CD4-positive, alpha-beta T cell (primary cell): ENCODE results near the gene BCS1L. TPM values are rescaled to one million over a fixed set of nuclear protein-coding genes. Genes with fewer than 3 reads are reported as not detected.

Experiments
- ATAC-seq: fragments of 200-7000 bp; cut with Tn5 transposase; one replicate; pipeline ENCODE4 v1.10.0; 2022; ENCODE audit warnings: mild to moderate bottlenecking; ENCODE audit not compliant: poor library complexity
- CTCF ChIA-PET: fragments of 350-600 bp; sonication (Branson Sonifier 250); formaldehyde crosslinking; loops from one replicate; lab custom pipeline; 2021; ENCODE audit warnings: antibody characterized with exemption, inconsistent platforms; lab: Charles Lee
- POLR2A ChIA-PET: fragments of 350-600 bp; sonication (Branson Sonifier 250); formaldehyde crosslinking; loops from one replicate; lab custom pipeline; 2021; ENCODE audit warnings: antibody characterized with exemption, inconsistent platforms; lab: Charles Lee
- DNase-seq, 14 experiments: peaks; one replicate each; pipeline ENCODE4 v3.0.0-alpha.2; 2013 to 2020; ENCODE audit warnings: mixed read lengths in 2 of 14
- H3K27ac ChIP-seq, 2 donors: one replicate each; pipeline versions ENCODE4 v1.5.1 to v1.7.0; 2013; ENCODE audit warnings: low read length in 2 of 2, low read depth in 1 of 2, mild to moderate bottlenecking in 1 of 2
- H3K27me3 ChIP-seq, 2 experiments: 1 replicate in 1 of 2; 2 replicates in 1 of 2; pipeline versions ENCODE4 v1.6.1 to v1.7.0; 2013; ENCODE audit warnings: low read length in 2 of 2, control low read depth in 1 of 2, mild to moderate bottlenecking in 1 of 2, moderate library complexity in 1 of 2; ENCODE audit not compliant: insufficient read depth in 2 of 2, control insufficient read depth in 1 of 2
- H3K36me3 ChIP-seq: one replicate; pipeline ENCODE4 v1.6.1; 2013; ENCODE audit warnings: low read length, control low read depth; ENCODE audit not compliant: insufficient read depth
- H3K4me1 ChIP-seq: one replicate; pipeline ENCODE4 v1.6.1; 2013; ENCODE audit warnings: low read length, control low read depth; ENCODE audit not compliant: insufficient read depth
- H3K4me3 ChIP-seq: one replicate; pipeline ENCODE4 v1.5.1; 2013; ENCODE audit warnings: mild to moderate bottlenecking, low read length, moderate library complexity
- H3K9me3 ChIP-seq, 2 experiments: 1 replicate in 1 of 2; 2 replicates in 1 of 2; pipeline versions ENCODE4 v1.6.1 to v1.7.0; 2013; ENCODE audit warnings: low read length in 2 of 2, mild to moderate bottlenecking in 2 of 2, control low read depth in 1 of 2, moderate library complexity in 1 of 2; ENCODE audit not compliant: control insufficient read depth in 1 of 2, insufficient read depth in 1 of 2
- H3K27ac Mint-ChIP-seq: one replicate; pipeline ENCODE4 v1.8.0; 2020; ENCODE audit warnings: mixed read lengths
- H3K27me3 Mint-ChIP-seq: one replicate; pipeline ENCODE4 v1.8.0; 2021; ENCODE audit warnings: mixed read lengths
- H3K36me3 Mint-ChIP-seq: one replicate; pipeline ENCODE4 v1.8.0; 2021; ENCODE audit warnings: low read depth, mixed read lengths
- H3K4me1 Mint-ChIP-seq: one replicate; pipeline ENCODE4 v1.8.0; 2021; ENCODE audit warnings: low read depth, mixed read lengths
- H3K4me3 Mint-ChIP-seq: one replicate; pipeline ENCODE4 v1.8.0; 2020; ENCODE audit warnings: mild to moderate bottlenecking, mixed read lengths
- H3K9me3 Mint-ChIP-seq: one replicate; pipeline ENCODE4 v1.8.0; 2020; ENCODE audit warnings: mixed read lengths
- CTCF ChIP-seq: fragments of 200-600 bp; IDR thresholded peaks from one replicate; pipeline ENCODE4 v1.8.0; 2022; ENCODE audit warnings: antibody characterized with exemption, mild to moderate bottlenecking
- intact Hi-C, 2 experiments: fragments of 100-400 bp; cut with DNase I in 1 of 2; cut with micrococcal nuclease in 1 of 2; formaldehyde crosslinking; loops; one replicate each; pipeline versions ENCODE4 v1.15.1 to v1.9.0; 2023 to 2025; cut with DNase I, micrococcal nuclease
- total RNA-seq, 174 experiments: library from RNA in 2 of 174; stranded (reverse) in 2 of 174; gene quantifications; one replicate each; pipeline ENCODE4 v1.2.3 and lab custom pipeline; 2021 to 2026

Gene BCS1L
- total RNA-seq, 2 experiments from 2014 or later = 11.4 to 12.7 TPM

GRCh38 chr2:218618102-218618860 lies 41.2 kb upstream of the BCS1L start:
- Histone ChIP-seq H3K4me1 (no peaks in the 10 kb centered on the region), H3K27ac (no peak overlapping the region), H3K36me3 (no peaks in the 10 kb centered on the region), H3K27me3 (no peaks in the 10 kb centered on the region), H3K4me3 (no peak overlapping the region), H3K9me3 (no peaks in the 10 kb centered on the region)
- CTCF ChIA-PET = no interaction called here
- Mint-ChIP-seq H3K36me3 (no peaks in the 10 kb centered on the region), H3K27me3 (no peaks in the 10 kb centered on the region), H3K4me3 (no peak overlapping the region), H3K9me3 (no peaks in the 10 kb centered on the region), H3K4me1 (peaks cover 4% of the 10 kb centered on the region), H3K27ac (no peak overlapping the region)
- POLR2A ChIA-PET = interaction anchor here (1.2 kb wide), 1 partner anchor 10 kb away, joined by 3 read pairs; no protein-coding TSS in a partner anchor
- intact Hi-C loops = no loop called here
- TF ChIP-seq CTCF = no peak
- DNase-seq (no peak), ATAC-seq (no peak)

- DNase-seq (no peak), ATAC-seq (no peak)
- Histone ChIP-seq H3K36me3 (no peaks in the 10 kb centered on the region), H3K27me3 (no peaks in the 10 kb centered on the region), H3K4me1 (no peaks in the 10 kb centered on the region), H3K4me3 (no peak overlapping the region), H3K27ac (no peak overlapping the region), H3K9me3 (no peaks in the 10 kb centered on the region)
- H3K4me1 Mint-ChIP-seq = peaks cover 5% of the 10 kb centered on the region
- H3K4me3 Mint-ChIP-seq = no peak overlapping the region
- no peak for TF ChIP-seq CTCF
- POLR2A ChIA-PET = no interaction called here
- intact Hi-C loops = no loop called here
- H3K27ac Mint-ChIP-seq = no peak overlapping the region
- no peaks in the 10 kb centered on the region for H3K36me3 Mint-ChIP-seq
- no peaks in the 10 kb centered on the region for H3K9me3 Mint-ChIP-seq
- no peaks in the 10 kb centered on the region for H3K27me3 Mint-ChIP-seq
- CTCF ChIA-PET = no interaction called here
Observed at GRCh38 chr2:218621007-218621406, 38.5 kb upstream of the BCS1L start.

- CTCF ChIA-PET = no interaction called here
- Mint-ChIP-seq H3K27ac (no peak overlapping the region), H3K36me3 (no peaks in the 10 kb centered on the region), H3K27me3 (no peaks in the 10 kb centered on the region), H3K4me3 (no peak overlapping the region), H3K4me1 (peaks cover 5% of the 10 kb centered on the region), H3K9me3 (no peaks in the 10 kb centered on the region)
- H3K4me3 ChIP-seq = no peak overlapping the region
- no peaks in the 10 kb centered on the region for H3K36me3 ChIP-seq
- ATAC-seq (no peak), DNase-seq (no peak)
- H3K27ac ChIP-seq = no peak overlapping the region
- POLR2A ChIA-PET = no interaction called here
- H3K4me1 ChIP-seq = no peaks in the 10 kb centered on the region
- H3K27me3 ChIP-seq = no peaks in the 10 kb centered on the region
- no peaks in the 10 kb centered on the region for H3K9me3 ChIP-seq
- intact Hi-C loops = no loop called here
- no peak for TF ChIP-seq CTCF
Observed at GRCh38 chr2:218622606-218623365, 36.7 kb upstream of the BCS1L start.
